Renal pelvis (tissue), 12 donors: ENCODE results near the gene SPAG6. TPM values are rescaled to one million over a fixed set of nuclear protein-coding genes. Genes with fewer than 3 reads are reported as not detected.
"Not testable (repeated sequence)": the region's sequence is repeated elsewhere in the genome, so short reads cannot be mapped to it uniquely, and the experiment has no call there.

Experiments
- DNase-seq: peaks from one replicate; pipeline ENCODE4 v3.0.0-alpha.2; 2013
- long read RNA-seq, 16 experiments: transcript quantifications; one replicate each; lab custom pipeline, GENCODE V29; 2026
- polyA plus RNA-seq, 3 donors: library from polyadenylated mRNA; unstranded; fragments of 120-200 nt; gene quantifications; one replicate each; pipeline ENCODE4 v1.2.1, GENCODE V29; 2013; ENCODE audit not compliant: insufficient read length in 3 of 3

The SPAG6 gene
- polyA plus RNA-seq: 1 to 10 TPM in 2 of 3 donors, under 1 TPM in 1; 0.88 to 2.2 (median 1.1) TPM
- long read RNA-seq, donor 1, partial matches to known transcripts: 0 of 1 reads
- long read RNA-seq, donor 1, other reads (novel, unspliced or antisense): 0 of 1 reads
- long read RNA-seq, donor 2: 0 reads
- long read RNA-seq, donor 3: 0 reads
- long read RNA-seq, donor 4, partial matches to known transcripts: 0 of 2 reads
- long read RNA-seq, donor 4, other reads (novel, unspliced or antisense): 0 of 2 reads
- long read RNA-seq, donor 5: 0 reads
- long read RNA-seq, donor 6: 0 reads
- long read RNA-seq, donor 7: 0 reads
- long read RNA-seq, donor 8: 0 reads
- long read RNA-seq, donor 9: 0 reads
- long read RNA-seq, donor 10: 0 reads
- long read RNA-seq, donor 11: 0 reads
- long read RNA-seq, donor 12, partial matches to known transcripts: 0 of 1 reads
- long read RNA-seq, donor 12, other reads (novel, unspliced or antisense): 0 of 1 reads
- long read RNA-seq, donor 13: 0 reads
- long read RNA-seq, donor 14: 0 reads
- long read RNA-seq, donor 15: 0 reads
- long read RNA-seq, donor 16: 0 reads

GRCh38 chr10:22345301-22346095, at the start of gene SPAG6:
Gene SPAG6 (plus strand): TSS chr10:22345496. CDS start chr10:22345612, 116 bp downstream.
- no peak for DNase-seq

GRCh38 chr10:22301193-22301592, 44.1 kb upstream of the SPAG6 start:
- DNase-seq: no peak

GRCh38 chr10:22303461-22303860, 41.8 kb upstream of the SPAG6 start:
- no peak for DNase-seq

GRCh38 chr10:22305721-22306120, 39.6 kb upstream of the SPAG6 start:
- DNase-seq: no peak

- DNase-seq: no peak
These were observed 36.9 kb upstream of the SPAG6 start for GRCh38 chr10:22308390-22308789.

- no peak for DNase-seq
These were observed 35.9 kb upstream of the SPAG6 start for GRCh38 chr10:22309180-22310000.

GRCh38 chr10:22310012-22310411, 35.3 kb upstream of the SPAG6 start:
- DNase-seq: not testable (repeated sequence)

GRCh38 chr10:22310928-22311327, 34.4 kb upstream of the SPAG6 start:
- DNase-seq: no peak

GRCh38 chr10:22314852-22315251, 30.4 kb upstream of the SPAG6 start:
- DNase-seq: no peak

GRCh38 chr10:22315455-22316285, 29.6 kb upstream of the SPAG6 start:
- DNase-seq: no peak

- peak; percentile 89 for DNase-seq
These were observed 28.8 kb upstream of the SPAG6 start, which contains the start of gene COMMD3 for GRCh38 chr10:22316286-22317075. Gene COMMD3 (plus strand): TSS chr10:22316388. CDS start chr10:22316418, 30 bp downstream.

GRCh38 chr10:22317076-22317370, 28.3 kb upstream of the SPAG6 start:
- DNase-seq: no peak

GRCh38 chr10:22317771-22318565, 27.3 kb upstream of the SPAG6 start:
- DNase-seq: no peak

- DNase-seq: no peak
These were observed 26.5 kb upstream of the SPAG6 start for GRCh38 chr10:22318772-22319171.

- DNase-seq: no peak
These were observed 25.7 kb upstream of the SPAG6 start for GRCh38 chr10:22319547-22319979.

- no peak for DNase-seq
These were observed 25.2 kb upstream of the SPAG6 start for GRCh38 chr10:22319980-22320558.

GRCh38 chr10:22320591-22321155, 24.6 kb upstream of the SPAG6 start, which contains the start of gene BMI1:
Gene BMI1 (plus strand): TSS chr10:22321099. CDS start chr10:22326450, 5,351 bp downstream.
- DNase-seq: peak; percentile 86
